GM12878 (cell line): ENCODE results near the gene LURAP1L. TPM values are rescaled to one million over a fixed set of nuclear protein-coding genes. Genes with fewer than 3 reads are reported as not detected.

Experiments
- ATAC-seq: fragments of 200-7000 bp; cut with Tn5 transposase; 3 replicates; pipeline ENCODE4 v1.9.1; 2020; ENCODE audit warnings: mild to moderate bottlenecking, moderate library complexity
- BruUV-seq: library from RNA; stranded (reverse); fragments of 400-500 nt; replicated peaks from 2 replicates; lab custom pipeline; 2021; lab: Mats Ljungman, UMichigan
- CTCF ChIA-PET: fragments of 300-600 bp; sonication (Branson Sonifier 250); formaldehyde crosslinking; extraction: SDS; loops from one replicate; lab custom pipeline; 2021; ENCODE audit warnings: inconsistent platforms; lab: Yijun Ruan, JAX
- POLR2A ChIA-PET: fragments of 350-600 bp; formaldehyde crosslinking; extraction: SDS; loops from one replicate; lab custom pipeline; 2021; ENCODE audit warnings: inconsistent platforms; lab: Charles Lee
- RAD21 ChIA-PET: fragments of 300-600 bp; sonication (Branson Sonifier 250); formaldehyde crosslinking; loops from one replicate; lab custom pipeline; 2023; ENCODE audit warnings: antibody characterized with exemption; ENCODE audit not compliant: unreplicated experiment; lab: Charles Lee
- SMC1A ChIA-PET: fragments of 300-600 bp; sonication (Branson Sonifier 250); formaldehyde crosslinking; loops from one replicate; lab custom pipeline; 2023; ENCODE audit not compliant: unreplicated experiment, uncharacterized antibody; lab: Charles Lee
- DNase-seq: peaks from one replicate; pipeline ENCODE4 v3.0.0-alpha.2; 2011; ENCODE audit warnings: low read depth, low spot score
- FAIRE-seq: peaks from 3 replicates; lab custom pipeline; 2011; peaks lifted over from hg19 to GRCh38; lab: Jason Lieb, UNC
- H2AFZ ChIP-seq: 2 replicates; pipeline ENCODE4 v1.6.0; 2011; ENCODE audit warnings: low read depth, low read length, control low read depth; ENCODE audit not compliant: control insufficient read depth
- H3K27ac ChIP-seq: 2 replicates; pipeline ENCODE4 v1.5.1; 2011; ENCODE audit warnings: control low read depth; ENCODE audit not compliant: control insufficient read depth, insufficient read depth
- H3K27me3 ChIP-seq, 2 experiments: replicated peaks in 1 of 2; 2 replicates each; pipeline versions ENCODE4 v1.6.0 to v1.6.1; 2011; ENCODE audit warnings: low read length in 1 of 2; ENCODE audit not compliant: control insufficient read depth in 2 of 2, insufficient read depth in 2 of 2
- H3K36me3 ChIP-seq, 2 experiments: 2 replicates each; pipeline ENCODE4 v1.5.1; 2011; ENCODE audit warnings: low read length in 1 of 2; ENCODE audit not compliant: control insufficient read depth in 2 of 2, insufficient read depth in 2 of 2
- H3K4me1 ChIP-seq: 2 replicates; pipeline ENCODE4 v1.6.1; 2011; ENCODE audit warnings: mild to moderate bottlenecking, low read length, moderate library complexity, mixed read lengths; ENCODE audit not compliant: control insufficient read depth, insufficient read depth
- H3K4me2 ChIP-seq: 2 replicates; pipeline ENCODE4 v1.6.0; 2011; ENCODE audit warnings: control low read depth; ENCODE audit not compliant: control insufficient read depth, insufficient read depth
- H3K4me3 ChIP-seq: fragments of 200-600 bp; sonication (generic); 2 replicates; pipeline ENCODE4 v1.5.1; 2016
- H3K79me2 ChIP-seq: 2 replicates; pipeline ENCODE4 v1.6.0; 2011; ENCODE audit warnings: low read length; ENCODE audit not compliant: control insufficient read depth, insufficient read depth
- H3K9ac ChIP-seq: 2 replicates; pipeline ENCODE4 v1.8.0; 2011; ENCODE audit warnings: low read length, control low read depth, mixed read lengths; ENCODE audit not compliant: control insufficient read depth, insufficient read depth
- H3K9me3 ChIP-seq: replicated peaks from 3 replicates; pipeline ENCODE4 v1.5.1; 2011; ENCODE audit warnings: mild to moderate bottlenecking, low read length; ENCODE audit not compliant: control insufficient read depth, insufficient read depth
- H4K20me1 ChIP-seq: 2 replicates; pipeline ENCODE4 v1.6.0; 2011; ENCODE audit not compliant: control insufficient read depth, insufficient read depth
- BCLAF1 ChIP-seq: fragments of 450-650 bp; IDR thresholded peaks from 2 replicates; pipeline ENCODE4 v1.6.1; 2017; ENCODE audit warnings: antibody characterized with exemption, mild to moderate bottlenecking, moderate library complexity
- BRCA1 ChIP-seq: IDR thresholded peaks from 2 replicates; pipeline ENCODE4 v1.6.1; 2011; ENCODE audit warnings: low read depth, low read length, improper control_type of control experiment
- EGR1 ChIP-seq, 2 experiments: IDR thresholded peaks; 1 replicate in 1 of 2; 2 replicates in 1 of 2; pipeline ENCODE4 v1.6.1; 2011 to 2012; ENCODE audit warnings: low read depth in 2 of 2, low read length in 2 of 2, borderline replicate concordance in 1 of 2, mild to moderate bottlenecking in 1 of 2, moderate library complexity in 1 of 2
- HDGF ChIP-seq: fragments of 450-650 bp; IDR thresholded peaks from 2 replicates; pipeline ENCODE4 v1.6.1; 2016; ENCODE audit warnings: antibody characterized with exemption
- IRF5 ChIP-seq: fragments of 450-650 bp; IDR thresholded peaks from 2 replicates; pipeline ENCODE4 v1.6.1; 2017; ENCODE audit warnings: borderline replicate concordance
- MYC ChIP-seq: IDR thresholded peaks from 2 replicates; pipeline ENCODE4 v1.6.1; 2011; ENCODE audit warnings: mild to moderate bottlenecking, low read length, moderate library complexity, inconsistent platforms; ENCODE audit not compliant: insufficient read depth, insufficient replicate concordance, insufficient read length, severe bottlenecking
- NKRF ChIP-seq: fragments of 450-650 bp; conservative IDR thresholded peaks from 2 replicates; pipeline ENCODE4 v1.6.1; 2017; ENCODE audit warnings: mild to moderate bottlenecking, moderate library complexity
- POLR2AphosphoS5 ChIP-seq: IDR thresholded peaks from 2 replicates; pipeline ENCODE4 v1.6.1; 2011; ENCODE audit warnings: mild to moderate bottlenecking, low read length, inconsistent platforms
- RB1 ChIP-seq: fragments of 450-650 bp; formaldehyde crosslinking; IDR thresholded peaks from 2 replicates; pipeline ENCODE4 v1.6.1; 2017; ENCODE audit warnings: mild to moderate bottlenecking, borderline replicate concordance
- SP1 ChIP-seq: IDR thresholded peaks from one replicate; pipeline ENCODE4 v1.6.1; 2011; ENCODE audit warnings: low read depth, low read length
- STAT3 ChIP-seq: IDR thresholded peaks from 2 replicates; pipeline ENCODE4 v1.6.1; 2011; ENCODE audit warnings: low read depth, low read length, improper control_type of control experiment
- TAF1 ChIP-seq: IDR thresholded peaks from 2 replicates; pipeline ENCODE4 v1.6.1; 2011; ENCODE audit warnings: mild to moderate bottlenecking, low read depth, low read length, borderline replicate concordance
- ZNF207 ChIP-seq: fragments of 450-650 bp; IDR thresholded peaks from 2 replicates; pipeline ENCODE4 v1.6.1; 2014; ENCODE audit warnings: antibody characterized with exemption, mild to moderate bottlenecking, borderline replicate concordance
- ZNF217 ChIP-seq: fragments of 450-650 bp; IDR thresholded peaks from 2 replicates; pipeline ENCODE4 v1.6.1; 2017; ENCODE audit warnings: antibody characterized with exemption, mild to moderate bottlenecking
- ZNF622 ChIP-seq: fragments of 450-650 bp; IDR thresholded peaks from 2 replicates; pipeline ENCODE4 v1.6.1; 2017; ENCODE audit warnings: mild to moderate bottlenecking, inconsistent platforms
- ZSCAN29 ChIP-seq: fragments of 450-650 bp; IDR thresholded peaks from 2 replicates; pipeline ENCODE4 v1.6.1; 2017; ENCODE audit warnings: mild to moderate bottlenecking, moderate library complexity
- WGBS: methylation state at CpG from one replicate; pipeline ENCODE4 v1.1.6; 2016; ENCODE audit warnings: low lambda C conversion rate; ENCODE audit not compliant: insufficient replicate concordance, insufficient coverage; ENCODE audit errors: missing lambda C conversion rate; 5-methylcytosine and 5-hydroxymethylcytosine counted together
- in situ Hi-C: fragments of 300-500 bp; cut with MboI; formaldehyde crosslinking; loops from 9 replicates; pipeline ENCODE4 v1.14.3; 2018; ENCODE audit warnings: mixed read lengths
- intact Hi-C: fragments of 100-400 bp; cut with micrococcal nuclease; formaldehyde crosslinking; loops from one replicate; pipeline ENCODE4 v1.14.2; 2022; ENCODE audit not compliant: unreplicated experiment
- polyA plus RNA-seq, 11 experiments: library from polyadenylated mRNA; depleted of rRNA in 4 of 11; unstranded in 6 of 11; stranded (reverse) in 5 of 11; fragments of >200 nt; fragmentation: Nextera tagmentation in 4 of 11; fragmentation: Illumina TruSeq in 1 of 11; extraction: Ambion mirVana in 4 of 11; extraction: Trizol in 1 of 11; gene quantifications; 1 replicate in 1 of 11; 2 replicates in 10 of 11; pipeline versions ENCODE4 v1.2.1 to v1.2.3, GENCODE V29; 2011 to 2016; ENCODE audit warnings: inconsistent platforms in 2 of 11, missing spikeins in 2 of 11, low read depth in 1 of 11
- total RNA-seq, 4 experiments: library from RNA; depleted of rRNA in 3 of 4; stranded (reverse); fragments of >200 nt in 3 of 4; fragmentation: Illumina TruSeq in 1 of 4; extraction: Trizol in 1 of 4; gene quantifications; 2 replicates each; pipeline versions ENCODE4 v1.2.1 to v1.2.3, GENCODE V29; 2013 to 2021
- TF ChIP-seq, protein P1 (sequence below): IDR thresholded peaks from 2 replicates; pipeline ENCODE4 v1.6.1; 2011; ENCODE audit warnings: mild to moderate bottlenecking, low read depth, low read length, moderate library complexity; ENCODE audit not compliant: insufficient replicate concordance

LURAP1L gene
- total and polyA plus RNA-seq, 10 of the 15 experiments (the other 5 are each of a cell fraction or from before 2014, with no cell fraction given) = 0.19 to 3.7 (median 0.69) TPM

DNA sequence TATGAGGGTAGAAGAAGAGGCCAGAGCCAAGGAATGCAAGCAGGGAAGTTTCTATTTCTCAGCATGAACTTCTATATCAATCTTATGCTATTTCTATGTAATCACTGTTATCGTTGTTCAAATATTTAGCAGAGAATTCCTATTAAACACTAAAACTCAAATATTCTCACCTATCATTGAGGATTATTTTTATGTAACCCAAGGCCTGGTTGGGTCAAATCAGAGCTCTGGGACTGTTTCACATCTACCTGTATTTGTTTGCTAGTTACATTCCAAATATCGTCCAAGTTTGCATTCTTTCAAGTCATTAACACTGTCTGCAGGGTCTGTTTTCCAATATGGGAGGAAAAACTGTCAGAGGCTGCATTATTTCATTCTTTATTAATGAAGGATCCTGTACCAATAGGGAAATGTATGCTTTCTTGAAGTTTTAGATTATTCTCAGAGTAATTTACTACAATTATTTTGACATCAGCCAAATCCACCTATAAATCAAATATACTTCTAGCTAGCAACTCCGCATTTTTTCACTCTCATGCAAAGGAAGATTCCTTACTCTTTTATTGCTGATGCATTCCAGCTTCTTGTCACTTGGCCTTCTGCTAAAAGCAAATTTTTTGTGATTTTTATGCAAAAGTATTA, 52.2 kb downstream of the LURAP1L start:
- DNase-seq = no peak
- H3K27me3 ChIP-seq = no peaks in the 10 kb centered on the region
- TF ChIP-seq BCLAF1 (no peak), RB1 (no peak), HDGF (no peak), NKRF (no peak), ZNF207 (no peak), ZNF217 (no peak), SP1 (no peak), IRF5 (no peak), STAT3 (no peak), EGR1 (IDR thresholded peaks at IDR 0.05; ENCODE audit: borderline replicate concordance in 1 of 2, low read depth in 2 of 2, low read length in 2 of 2) (no peak), BRCA1 (no peak), TAF1 (no peak), ZSCAN29 (no peak), MYC (no peak), POLR2AphosphoS5 (no peak), ZNF622 (no peak)
- TF ChIP-seq, protein P1, sequence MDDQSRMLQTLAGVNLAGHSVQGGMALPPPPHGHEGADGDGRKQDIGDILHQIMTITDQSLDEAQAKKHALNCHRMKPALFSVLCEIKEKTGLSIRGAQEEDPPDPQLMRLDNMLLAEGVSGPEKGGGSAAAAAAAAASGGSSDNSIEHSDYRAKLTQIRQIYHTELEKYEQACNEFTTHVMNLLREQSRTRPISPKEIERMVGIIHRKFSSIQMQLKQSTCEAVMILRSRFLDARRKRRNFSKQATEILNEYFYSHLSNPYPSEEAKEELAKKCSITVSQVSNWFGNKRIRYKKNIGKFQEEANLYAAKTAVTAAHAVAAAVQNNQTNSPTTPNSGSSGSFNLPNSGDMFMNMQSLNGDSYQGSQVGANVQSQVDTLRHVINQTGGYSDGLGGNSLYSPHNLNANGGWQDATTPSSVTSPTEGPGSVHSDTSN = no peak
- TF ChIP-seq, all 136 proteins: peak for 0
- ATAC-seq (no peak), FAIRE-seq (no peak)
- no peak overlapping the region for H3K27ac ChIP-seq
- POLR2A ChIA-PET = interaction anchor here (1.0 kb wide), 1 partner anchor 26 kb away, joined by 4 read pairs; no protein-coding TSS in a partner anchor
- CTCF ChIA-PET = interaction anchor here (0.6 to 1.7 kb wide), 2 partner anchors 8 to 263 kb away, joined by 4 to 5 read pairs; no protein-coding TSS in a partner anchor
- H3K9me3 ChIP-seq = no peaks in the 10 kb centered on the region
- H3K9ac ChIP-seq = no peak overlapping the region
- SMC1A ChIA-PET = interaction anchor here (0.9 to 2.6 kb wide), 3 partner anchors 9 to 29 kb away, joined by 3 to 7 read pairs (median 3); no protein-coding TSS in a partner anchor
- no peaks in the 10 kb centered on the region for H3K36me3 ChIP-seq
- no peaks in the 10 kb centered on the region for H3K79me2 ChIP-seq
- H3K4me3 ChIP-seq = no peak overlapping the region
- WGBS = 15% methylated on average over 3 of the region's 3 CpGs
- in situ Hi-C loops (no loop called here), intact Hi-C loops (no loop called here)
- BruUV-seq = no TSS peak
- H2AFZ ChIP-seq = no peak overlapping the region
- no peak overlapping the region for H3K4me2 ChIP-seq
- H3K4me1 ChIP-seq = no peaks in the 10 kb centered on the region
- RAD21 ChIA-PET = no interaction called here
- no peaks in the 10 kb centered on the region for H4K20me1 ChIP-seq
